GM19324 (cell line): ENCODE measurements around the gene XYLT1.
"Not testable (repeated sequence)": the region's sequence is repeated elsewhere in the genome, so short reads cannot be mapped to it uniquely, and the experiment has no call there.

Experiments
- ATAC-seq: cut with Tn5 transposase; IDR thresholded peaks from one replicate; pipeline ENCODE4 v1.9.1; 2021; ENCODE audit warnings: mild to moderate bottlenecking, moderate library complexity; ENCODE audit not compliant: unreplicated experiment, low FRiP score

XYLT1 gene

GRCh38 chr16:17488506-17488905 is 17.7 kb upstream of the XYLT1 start:
- ATAC-seq: no peak

DNA sequence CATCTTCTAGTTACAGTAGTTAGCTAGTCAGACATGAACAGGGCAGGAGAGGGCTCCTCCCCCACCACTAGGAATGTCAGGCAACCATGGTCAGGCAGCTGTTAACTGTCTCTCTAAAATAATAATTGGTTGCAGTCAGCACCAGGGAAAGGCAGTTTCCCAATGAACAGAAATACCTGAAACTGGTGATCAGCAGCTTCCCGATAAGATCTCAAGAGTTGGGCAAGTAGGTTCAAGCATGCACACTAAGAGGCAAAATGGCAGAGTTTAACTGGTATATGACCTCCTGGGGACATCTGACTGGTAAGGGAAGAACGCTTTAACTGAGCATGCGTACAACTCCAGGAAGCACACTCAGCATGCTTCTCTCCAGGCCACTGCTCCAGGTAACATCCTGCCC is 12.6 kb upstream of the XYLT1 start:
- ATAC-seq: no peak

- not testable (repeated sequence) for ATAC-seq
Observed at GRCh38 chr16:17482341-17482740, 11.6 kb upstream of the XYLT1 start.

DNA sequence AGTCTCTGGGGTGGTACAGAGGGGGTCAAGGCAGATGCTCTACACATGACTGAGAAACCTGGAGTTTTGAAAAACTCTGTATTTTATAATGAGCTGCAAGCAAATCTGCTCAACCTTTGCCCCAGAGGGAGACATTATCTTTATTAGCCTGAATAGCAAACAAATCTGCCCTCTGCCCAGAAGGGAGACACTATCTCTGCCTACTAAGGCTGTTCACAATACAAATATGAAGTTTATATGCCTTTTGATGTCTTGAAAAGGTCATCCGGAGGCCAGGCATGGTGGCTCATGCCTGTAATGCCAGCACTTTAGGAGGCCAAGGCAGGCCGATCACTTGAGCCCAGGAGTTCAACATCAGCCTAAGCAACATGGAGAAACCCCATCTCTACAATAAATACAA is 11.0 kb upstream of the XYLT1 start:
- ATAC-seq: no peak

- ATAC-seq: not testable (repeated sequence)
Observed at GRCh38 chr16:17477260-17477545, 6.4 kb upstream of the XYLT1 start.

DNA sequence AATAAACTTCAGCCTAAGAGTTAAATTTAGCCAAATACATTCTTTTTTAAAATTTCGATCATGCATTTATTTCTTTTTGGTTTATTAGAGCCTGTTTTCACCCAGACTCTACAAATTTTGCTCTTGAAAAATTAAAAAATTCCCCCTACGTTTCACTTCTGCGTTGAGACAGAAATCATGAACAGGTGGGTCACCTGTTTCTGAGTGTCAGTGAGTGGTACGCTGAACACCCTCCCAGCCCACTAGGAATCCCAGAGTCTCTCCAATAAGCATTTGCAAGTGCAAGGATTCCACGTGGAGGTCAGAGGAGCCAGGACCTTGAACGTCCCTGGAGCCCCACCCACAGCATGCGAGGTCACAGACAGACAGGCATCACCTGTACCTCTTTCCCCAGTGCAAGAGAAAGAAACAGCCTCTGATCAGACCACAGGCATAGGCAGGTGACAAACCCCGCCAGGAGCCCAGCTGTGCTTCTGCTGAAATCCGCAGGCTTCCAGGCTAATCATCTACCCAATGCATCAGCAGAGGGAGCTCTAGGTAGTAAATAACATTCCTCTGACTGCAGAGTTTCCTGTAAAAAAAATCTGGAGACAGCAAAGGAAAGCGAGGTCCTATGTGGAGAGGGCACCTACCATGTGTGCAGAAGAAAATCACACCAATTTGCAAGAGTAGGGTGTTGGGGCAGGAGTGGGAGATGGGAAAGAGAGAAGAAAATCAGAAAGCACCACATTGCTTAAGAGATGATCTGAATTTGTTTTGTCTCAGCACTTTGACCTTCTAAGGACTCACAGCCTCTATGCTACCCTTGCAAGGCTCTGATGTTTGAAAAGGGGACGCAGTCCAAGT is 5.9 kb upstream of the XYLT1 start:
- no peak for ATAC-seq

GRCh38 chr16:17475104-17475503 is 4.3 kb upstream of the XYLT1 start:
- ATAC-seq: no peak

DNA sequence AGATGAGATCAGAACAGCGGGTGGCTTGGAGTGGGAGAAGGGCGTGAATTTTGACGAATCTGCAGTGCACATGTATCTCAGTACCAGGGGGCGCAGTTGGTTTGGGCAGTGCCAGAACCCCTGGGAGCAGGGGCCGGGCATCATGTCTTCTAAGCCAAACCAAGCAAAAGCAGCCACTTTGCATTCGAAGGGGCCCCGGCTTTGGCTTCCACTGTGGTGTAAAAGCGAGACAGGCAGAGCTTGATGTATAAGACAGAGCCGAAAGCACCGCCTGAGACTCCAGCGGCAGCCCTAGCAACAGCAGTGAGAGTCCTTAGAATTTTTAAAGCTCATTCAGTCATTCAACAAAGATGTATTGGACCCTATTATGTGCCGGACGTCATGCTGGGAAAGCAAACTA is 3.8 kb upstream of the XYLT1 start:
- no peak for ATAC-seq

DNA sequence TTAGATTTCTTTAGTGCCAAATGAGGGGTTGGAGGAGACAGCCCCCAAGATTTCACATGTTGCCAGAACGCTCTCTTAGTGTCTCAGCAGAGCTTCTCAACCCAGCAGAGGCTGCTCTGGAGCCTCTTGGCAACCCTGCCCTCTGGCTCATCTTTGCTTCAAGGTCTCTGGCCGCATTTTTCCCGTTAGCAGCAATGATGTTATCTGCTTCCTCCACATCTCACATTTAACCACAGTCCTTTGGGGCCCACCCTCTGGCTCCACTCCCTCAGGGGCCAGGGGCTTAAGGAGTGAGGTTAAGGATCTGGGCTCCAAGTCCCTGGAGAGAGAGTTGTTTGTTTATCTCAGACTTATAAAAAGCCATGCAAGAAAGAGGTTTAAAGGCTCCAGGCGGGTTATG is 3.3 kb upstream of the XYLT1 start:
- ATAC-seq: no peak

DNA sequence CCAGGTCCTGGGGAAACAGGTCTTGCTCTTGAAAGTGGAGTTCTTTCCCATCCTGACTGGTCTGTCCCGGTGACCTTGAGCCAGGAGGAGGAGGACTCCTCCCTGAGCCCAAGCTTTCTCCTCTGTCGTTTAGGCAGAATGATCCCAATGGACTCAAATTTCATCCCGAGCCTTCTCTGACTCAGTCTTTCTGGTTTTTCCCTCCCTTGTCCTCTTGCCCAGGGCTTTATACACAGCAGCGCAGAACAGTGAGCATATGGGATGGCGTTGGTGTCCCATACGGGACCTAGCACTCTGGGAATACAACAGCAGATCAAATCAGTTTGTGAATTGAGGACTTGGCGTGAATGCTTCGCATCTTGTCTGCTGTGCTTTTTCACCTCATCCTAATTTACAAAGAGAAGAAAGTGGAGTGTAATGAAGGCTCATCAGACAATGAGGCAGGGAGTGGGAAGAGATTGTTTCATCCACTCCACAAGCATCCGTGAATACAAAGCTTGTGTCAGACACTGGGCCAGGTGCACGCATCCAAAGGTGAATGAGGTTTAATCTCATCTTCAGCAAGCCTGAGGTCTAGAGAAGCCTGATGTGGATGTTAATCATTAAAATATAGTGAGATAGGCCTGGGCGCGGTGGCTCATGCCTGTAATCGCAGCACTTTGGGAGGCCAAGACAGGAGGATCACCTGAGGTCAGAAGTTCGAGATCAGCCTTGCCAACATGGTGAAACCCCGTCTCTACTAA is 1.1 kb upstream of the XYLT1 start:
- ATAC-seq: no peak

DNA sequence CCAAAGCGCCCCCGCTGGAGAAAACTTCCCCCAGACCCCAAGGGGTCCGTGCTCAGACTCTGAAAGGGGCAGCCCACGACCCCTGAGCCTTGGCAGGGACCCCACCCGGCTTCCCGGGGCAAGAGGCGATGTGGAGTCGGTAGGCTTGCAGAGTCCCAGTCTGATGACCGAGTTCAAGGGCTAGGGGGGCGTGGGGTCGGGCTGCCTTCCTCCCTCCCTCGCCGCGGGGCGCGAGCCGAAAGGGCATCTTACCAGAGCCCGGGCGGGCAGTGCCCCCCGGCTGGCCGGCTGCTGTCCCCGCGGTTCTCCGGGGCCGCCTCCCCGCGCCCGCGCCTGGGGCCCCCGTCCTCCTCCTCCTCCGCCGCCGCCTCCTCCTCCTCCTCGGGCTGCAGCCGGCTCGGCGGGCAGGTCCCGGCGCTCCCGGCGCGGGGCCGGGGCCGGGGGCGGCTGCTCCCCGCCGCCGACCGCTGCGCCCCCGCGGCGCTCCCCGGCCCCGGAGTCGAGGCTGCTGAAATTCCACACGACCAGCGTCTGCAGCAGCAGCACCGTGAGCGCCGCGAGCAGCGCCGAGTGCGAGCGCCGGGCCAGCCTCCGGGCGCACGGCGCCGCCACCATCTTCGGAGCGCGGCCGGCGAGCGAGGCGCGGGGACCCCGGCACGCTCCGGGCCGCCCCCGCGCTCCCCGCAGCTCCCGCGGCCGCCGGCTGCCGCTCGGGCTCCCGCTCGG is 415 bp downstream of the XYLT1 start:
- ATAC-seq: no peak

- no peak for ATAC-seq
Observed at GRCh38 chr16:17469741-17470181, 999 bp downstream of the XYLT1 start.

DNA sequence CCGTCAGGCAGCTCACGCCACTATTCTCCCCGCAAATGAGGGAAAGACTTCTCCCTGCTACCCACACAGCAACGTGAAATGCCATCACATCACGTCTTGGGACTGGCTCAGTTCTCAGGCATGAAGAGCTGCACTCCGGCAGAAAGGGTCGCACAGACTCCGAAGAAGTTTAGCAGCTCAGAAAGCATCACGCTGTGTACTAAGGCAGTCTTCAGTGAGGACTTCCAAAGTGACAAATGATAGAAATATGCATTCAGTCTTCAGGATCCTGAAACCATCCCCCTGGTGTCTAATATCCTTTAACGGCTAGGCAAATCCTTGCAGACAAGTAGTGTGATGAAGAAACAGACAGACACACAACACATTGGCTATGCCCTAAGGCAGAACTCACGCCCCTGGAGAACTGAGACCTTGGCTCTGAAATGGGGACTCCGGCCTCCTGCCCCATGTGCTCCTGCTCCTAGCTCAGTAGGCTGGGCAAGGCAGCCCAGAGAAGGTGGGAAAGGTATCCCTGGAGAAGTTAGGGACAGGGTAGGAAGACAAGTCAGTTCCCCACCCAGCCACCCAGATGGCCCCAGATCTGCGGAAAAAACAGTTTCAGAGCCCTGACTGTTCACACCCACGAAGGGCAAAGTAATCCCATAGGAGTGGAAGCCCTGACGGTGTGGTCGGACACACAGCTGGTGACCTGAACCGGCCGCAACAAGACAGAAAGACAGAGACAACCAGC is 1.6 kb downstream of the XYLT1 start:
- no peak for ATAC-seq

DNA sequence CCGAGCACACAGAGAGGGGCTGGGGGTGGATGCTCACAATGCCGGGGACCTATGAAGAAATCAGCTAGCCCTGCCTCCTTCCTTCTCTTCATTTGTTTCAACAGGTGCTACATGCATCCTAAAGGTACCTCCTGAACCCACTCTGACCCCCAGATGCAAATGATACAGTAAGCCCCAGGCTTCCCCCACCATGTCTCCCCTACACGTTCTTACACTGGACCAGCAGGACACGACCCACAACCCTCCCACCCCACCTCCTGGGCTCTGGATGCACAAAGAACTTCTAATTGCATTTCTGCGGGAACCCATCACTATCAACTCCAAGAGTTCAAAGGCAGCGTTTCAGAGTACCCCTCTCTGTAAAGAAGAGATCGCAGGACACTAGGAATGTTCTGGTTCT is 2.1 kb downstream of the XYLT1 start:
- ATAC-seq: no peak

- no peak for ATAC-seq
Observed at GRCh38 chr16:17467923-17468540, 2.7 kb downstream of the XYLT1 start.

DNA sequence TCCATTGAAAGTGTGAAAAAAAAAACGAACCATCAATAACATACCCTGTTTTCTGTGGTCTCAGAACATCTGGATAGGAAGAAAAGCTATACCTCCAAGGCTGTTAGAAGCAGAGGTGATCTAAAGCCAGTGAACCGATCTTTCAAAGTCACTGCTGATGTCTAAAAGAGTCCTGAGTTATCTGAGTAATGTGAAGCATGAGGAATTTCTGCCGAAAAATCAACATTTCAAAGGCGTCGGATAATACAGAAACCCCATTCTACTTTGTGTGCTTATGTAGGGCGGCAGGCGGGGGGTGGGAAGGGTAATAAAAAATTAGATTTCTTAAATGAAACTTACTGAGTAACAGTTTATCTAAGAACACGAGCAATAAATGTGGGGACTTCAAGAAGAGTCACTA is 3.9 kb downstream of the XYLT1 start:
- ATAC-seq: no peak

- ATAC-seq: no peak
Observed at GRCh38 chr16:17465460-17465859, 5.3 kb downstream of the XYLT1 start.

DNA sequence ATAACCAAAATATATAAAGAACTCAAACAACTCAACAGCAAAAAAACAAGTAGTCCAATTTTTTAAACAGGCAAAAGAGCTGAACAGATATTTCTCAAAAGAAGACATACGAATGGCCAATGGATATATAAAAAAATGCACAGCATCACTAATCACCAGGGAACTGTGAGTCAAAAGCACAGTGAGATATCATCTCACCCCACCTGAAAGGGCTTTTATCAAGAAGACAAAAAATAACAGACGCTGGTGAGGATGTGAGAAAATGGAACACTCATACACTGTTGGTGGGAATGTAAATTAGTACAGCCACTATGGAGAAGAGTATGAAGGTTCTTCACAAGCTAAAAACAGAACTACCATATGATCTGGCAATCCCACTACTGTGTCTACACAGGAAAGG is 7.4 kb downstream of the XYLT1 start:
- ATAC-seq: no peak

GRCh38 chr16:17461951-17462729 is 8.6 kb downstream of the XYLT1 start:
- no peak for ATAC-seq

GRCh38 chr16:17460890-17461289 is 9.9 kb downstream of the XYLT1 start:
- no peak for ATAC-seq
